ENCODE data around the gene ZNF518B.

- TF ChIP-seq POLR2AphosphoS5 (IDR thresholded peaks at IDR 0.05; ENCODE audit: low read depth, low read length) (no peak), SIN3A (IDR thresholded peaks at IDR 0.05; ENCODE audit: borderline replicate concordance, insufficient read depth, low read length) (no peak), TAF1 (IDR thresholded peaks at IDR 0.05; ENCODE audit: borderline replicate concordance, insufficient read depth, low read length) (no peak), REST (IDR thresholded peaks at IDR 0.05; ENCODE audit: insufficient read depth in 1 of 2, low read depth in 2 of 2, low read length in 2 of 2) (no peak)
Observed at GRCh38 chr4:10454726-10455125, 2.5 kb downstream of the ZNF518B start.
